CD4-positive, alpha-beta T cell treated with Interleukin-15 for 1 hour (primary cell): Measurements from ENCODE around the gene MRRF.
"Not testable (repeated sequence)": the region's sequence is repeated elsewhere in the genome, so short reads cannot be mapped to it uniquely, and the experiment has no call there.

Source experiments
- DNase-seq: peaks from one replicate; pipeline ENCODE4 v3.0.0-alpha.2; 2020

The MRRF gene

GRCh38 chr9:122363131-122363530 is 98.4 kb downstream of the MRRF start:
- not testable (repeated sequence) for DNase-seq

- no peak for DNase-seq
These were observed 99.6 kb downstream of the MRRF start for GRCh38 chr9:122364117-122364782.

- DNase-seq = no peak
These were observed 100.1 kb downstream of the MRRF start for GRCh38 chr9:122364783-122365150.

- DNase-seq = no peak
These were observed 101.5 kb downstream of the MRRF start for GRCh38 chr9:122366074-122366660.

GRCh38 chr9:122367065-122367464 is 102.4 kb downstream of the MRRF start:
- no peak for DNase-seq

- no peak for DNase-seq
These were observed 103.2 kb downstream of the MRRF start for GRCh38 chr9:122367774-122368460.

GRCh38 chr9:122368642-122369041 is 104.0 kb downstream of the MRRF start:
- no peak for DNase-seq

- no peak for DNase-seq
These were observed 105.6 kb downstream of the MRRF start for GRCh38 chr9:122370303-122370702.

GRCh38 chr9:122370869-122371755 is 106.4 kb downstream of the MRRF start, which contains the start of gene PTGS1:
PTGS1 (plus strand) TSS chr9:122371024; CDS start chr9:122371085, 61 bp downstream.
- DNase-seq = peak; percentile 43

- DNase-seq = no peak
These were observed 107.2 kb downstream of the MRRF start for GRCh38 chr9:122371846-122372245.

- DNase-seq = no peak
These were observed 108.5 kb downstream of the MRRF start for GRCh38 chr9:122372856-122373845.

- no peak for DNase-seq
These were observed 110.3 kb downstream of the MRRF start for GRCh38 chr9:122374885-122375420.

GRCh38 chr9:122376796-122377195 is 112.1 kb downstream of the MRRF start:
- DNase-seq = no peak

- DNase-seq = no peak
These were observed 112.8 kb downstream of the MRRF start for GRCh38 chr9:122377241-122378164.

- DNase-seq = no peak
These were observed 113.6 kb downstream of the MRRF start for GRCh38 chr9:122378236-122378635.

- DNase-seq = no peak
These were observed 114.7 kb downstream of the MRRF start for GRCh38 chr9:122379340-122379739.

- DNase-seq = no peak
These were observed 115.6 kb downstream of the MRRF start for GRCh38 chr9:122380293-122380692.
